Muscle of leg (tissue), 11 donors: Measurements from ENCODE around the gene MAP3K20. TPM values are rescaled to one million over a fixed set of nuclear protein-coding genes. Genes with fewer than 3 reads are reported as not detected.
"Not testable (repeated sequence)": the region's sequence is repeated elsewhere in the genome, so short reads cannot be mapped to it uniquely, and the experiment has no call there.

Experiments used
- DNase-seq: peaks from one replicate; pipeline ENCODE4 v3.0.0; 2013
- H3K27ac ChIP-seq: one replicate; pipeline ENCODE4 v1.5.1; 2013; ENCODE audit warnings: mild to moderate bottlenecking, low read length, control low read depth
- H3K27me3 ChIP-seq: one replicate; pipeline ENCODE4 v1.6.1; 2013; ENCODE audit warnings: low read length; ENCODE audit not compliant: control insufficient read depth, insufficient read depth
- H3K36me3 ChIP-seq: one replicate; pipeline ENCODE4 v1.6.1; 2013; ENCODE audit warnings: low read length; ENCODE audit not compliant: control insufficient read depth, insufficient read depth
- H3K4me1 ChIP-seq: one replicate; pipeline ENCODE4 v1.6.1; 2013; ENCODE audit warnings: low read length; ENCODE audit not compliant: control insufficient read depth, insufficient read depth
- H3K4me3 ChIP-seq: one replicate; pipeline ENCODE4 v1.5.1; 2013; ENCODE audit warnings: low read length, control low read depth
- H3K9me3 ChIP-seq: replicated peaks from 2 replicates; pipeline ENCODE4 v1.6.1; 2013; ENCODE audit warnings: low read depth, low read length; ENCODE audit not compliant: control insufficient read depth
- WGBS: methylation state at CpG from one replicate; pipeline ENCODE4 v1.1.5; 2013; ENCODE audit warnings: missing lambda C conversion rate; ENCODE audit not compliant: insufficient coverage; 5-methylcytosine and 5-hydroxymethylcytosine counted together
- polyA plus RNA-seq, 8 donors: library from polyadenylated mRNA; unstranded; fragments of 120-200 nt; gene quantifications; one replicate each; pipeline versions ENCODE4 v1.2.1 to v1.2.3, GENCODE V29; 2013; ENCODE audit warnings: inconsistent platforms in 1 of 8, low replicate concordance in 1 of 8; ENCODE audit not compliant: insufficient read length in 8 of 8, insufficient read depth in 1 of 8
- total RNA-seq: library from RNA; stranded (reverse); fragments of 120-200 nt; gene quantifications from one replicate; pipeline ENCODE4 v1.2.4, GENCODE V29; 2013

MAP3K20 gene
- total and polyA plus RNA-seq, 9 donors: 50.9 to 105 (median 84.2) TPM

DNA sequence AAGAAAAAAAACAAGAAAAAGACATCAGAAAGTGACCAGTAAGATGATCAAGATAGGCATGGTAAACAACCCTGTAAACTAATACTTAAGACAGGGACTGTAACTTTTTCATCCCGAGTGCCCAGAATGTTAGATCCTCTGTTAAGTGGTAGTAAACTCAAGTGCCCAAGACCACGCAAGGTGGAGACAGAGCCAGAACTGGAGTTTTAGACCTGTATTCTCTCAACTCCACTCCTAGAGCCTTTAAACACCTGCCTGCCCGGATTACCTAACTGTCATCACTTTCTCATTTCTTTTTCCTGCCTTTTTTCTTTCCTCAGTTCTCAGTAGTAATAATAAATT is 203.9 kb downstream of the MAP3K20 start:
- H3K4me3 ChIP-seq: no peak overlapping the region
- WGBS: 40% methylated on average over 2 of the region's 3 CpGs
- DNase-seq: no peak
- no peaks in the 10 kb centered on the region for H3K27me3 ChIP-seq
- no peaks in the 10 kb centered on the region for H3K36me3 ChIP-seq
- H3K4me1 ChIP-seq: no peaks in the 10 kb centered on the region
- H3K9me3 ChIP-seq: no peaks in the 10 kb centered on the region
- H3K27ac ChIP-seq: no peak overlapping the region

- WGBS: 97% methylated on average over 6 of the region's 11 CpGs
- Histone ChIP-seq H3K9me3 (no peaks in the 10 kb centered on the region), H3K27me3 (no peaks in the 10 kb centered on the region), H3K4me1 (no peaks in the 10 kb centered on the region), H3K4me3 (no peak overlapping the region), H3K36me3 (no peaks in the 10 kb centered on the region), H3K27ac (no peak overlapping the region)
- DNase-seq: no peak
These were observed 205.2 kb downstream of the MAP3K20 start for GRCh38 chr2:173280853-173281252.

GRCh38 chr2:173281898-173282297 is 206.3 kb downstream of the MAP3K20 start:
- H3K36me3 ChIP-seq, H3K4me1 ChIP-seq, H3K27ac ChIP-seq, H3K27me3 ChIP-seq, DNase-seq, H3K9me3 ChIP-seq, H3K4me3 ChIP-seq: not testable (repeated sequence)
- 83% methylated on average over 1 of the region's 8 CpGs for WGBS

DNA sequence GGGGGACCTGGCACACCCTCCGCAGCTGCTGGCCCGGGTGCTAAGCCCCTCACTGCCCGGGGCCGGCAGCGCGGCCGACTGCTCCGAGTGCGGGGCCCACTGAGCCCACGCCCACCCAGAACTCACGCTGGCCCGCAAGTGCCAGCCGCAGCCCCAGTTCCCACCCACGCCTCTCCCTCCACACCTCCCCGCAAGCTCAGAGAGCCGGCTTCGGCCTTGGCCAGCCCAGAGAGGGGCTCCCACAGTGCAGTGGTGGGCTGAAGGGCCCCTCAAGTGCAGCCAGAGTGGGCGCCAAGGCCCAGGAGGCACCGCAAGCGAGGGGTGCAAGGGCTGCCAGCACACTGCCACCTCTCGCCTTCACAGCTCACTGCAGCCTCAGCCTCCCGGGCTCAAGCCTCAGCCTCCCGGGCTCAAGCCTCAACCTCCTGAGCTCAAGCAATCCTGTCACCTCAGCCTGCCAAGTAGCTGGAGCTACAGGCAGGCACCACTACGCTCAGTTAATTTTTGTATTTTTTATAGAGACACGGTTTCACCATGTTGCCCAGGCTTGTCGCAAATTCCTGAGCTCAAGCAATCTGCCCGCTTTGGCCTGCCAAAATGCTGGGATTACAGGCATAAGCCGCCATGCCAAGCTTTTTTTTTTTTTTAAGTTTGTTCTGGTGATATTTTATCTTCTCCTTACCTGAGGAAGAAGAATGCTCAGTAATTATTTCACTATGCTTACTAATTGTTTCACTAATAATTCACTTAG is 207.3 kb downstream of the MAP3K20 start:
- DNase-seq: no peak
- no peak overlapping the region for H3K27ac ChIP-seq
- 95% methylated on average over 24 of the region's 28 CpGs for WGBS
- H3K36me3 ChIP-seq: no peaks in the 10 kb centered on the region
- H3K4me1 ChIP-seq: no peaks in the 10 kb centered on the region
- H3K27me3 ChIP-seq: no peaks in the 10 kb centered on the region
- no peaks in the 10 kb centered on the region for H3K9me3 ChIP-seq
- no peak overlapping the region for H3K4me3 ChIP-seq

- Histone ChIP-seq H3K36me3 (no peaks in the 10 kb centered on the region), H3K27me3 (no peaks in the 10 kb centered on the region), H3K27ac (no peak overlapping the region), H3K9me3 (no peaks in the 10 kb centered on the region), H3K4me3 (no peak overlapping the region), H3K4me1 (no peaks in the 10 kb centered on the region)
- 93% methylated on average over 2 of the region's 7 CpGs for WGBS
- no peak for DNase-seq
These were observed 210.6 kb downstream of the MAP3K20 start for GRCh38 chr2:173286153-173286809.

GRCh38 chr2:173287594-173287993 is 211.9 kb downstream of the MAP3K20 start:
- H3K4me3 ChIP-seq: no peak overlapping the region
- H3K9me3 ChIP-seq: no peaks in the 10 kb centered on the region
- H3K4me1 ChIP-seq: no peaks in the 10 kb centered on the region
- DNase-seq: no peak
- no peaks in the 10 kb centered on the region for H3K36me3 ChIP-seq
- WGBS: 72% methylated on average over 2 of the region's 2 CpGs
- H3K27me3 ChIP-seq: no peaks in the 10 kb centered on the region
- no peak overlapping the region for H3K27ac ChIP-seq

- DNase-seq: no peak
- H3K36me3 ChIP-seq: no peaks in the 10 kb centered on the region
- H3K4me1 ChIP-seq: no peaks in the 10 kb centered on the region
- no peak overlapping the region for H3K27ac ChIP-seq
- no peaks in the 10 kb centered on the region for H3K27me3 ChIP-seq
- WGBS: no CpG with 5 or more reads among the region's 3 CpGs
- no peak overlapping the region for H3K4me3 ChIP-seq
- no peaks in the 10 kb centered on the region for H3K9me3 ChIP-seq
These were observed 212.9 kb downstream of the MAP3K20 start for GRCh38 chr2:173288561-173288960.

DNA sequence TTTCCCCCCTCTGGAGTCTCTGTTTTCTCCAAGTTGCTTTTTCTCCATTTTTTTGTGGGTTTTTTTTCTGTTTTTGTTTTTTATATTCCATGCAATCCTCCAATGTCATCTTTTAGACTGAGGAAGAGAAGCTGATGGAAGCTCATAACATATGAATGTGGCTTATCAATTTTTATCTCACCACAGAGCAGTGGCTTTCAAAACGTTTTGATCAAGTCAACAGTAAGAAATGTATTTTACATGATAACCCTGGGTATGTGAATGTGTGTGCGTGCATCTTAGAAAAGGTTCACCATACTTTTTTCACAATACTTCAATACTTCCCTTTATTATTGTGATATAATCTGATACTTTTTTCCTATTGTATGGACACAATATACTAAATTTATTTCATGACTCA is 214.4 kb downstream of the MAP3K20 start:
- Histone ChIP-seq H3K4me3 (no peak overlapping the region), H3K27ac (no peak overlapping the region), H3K9me3 (peaks cover 2% of the 10 kb centered on the region), H3K27me3 (no peaks in the 10 kb centered on the region), H3K4me1 (no peaks in the 10 kb centered on the region), H3K36me3 (no peaks in the 10 kb centered on the region)
- no CpG with 5 or more reads among the region's 2 CpGs for WGBS
- no peak for DNase-seq

DNA sequence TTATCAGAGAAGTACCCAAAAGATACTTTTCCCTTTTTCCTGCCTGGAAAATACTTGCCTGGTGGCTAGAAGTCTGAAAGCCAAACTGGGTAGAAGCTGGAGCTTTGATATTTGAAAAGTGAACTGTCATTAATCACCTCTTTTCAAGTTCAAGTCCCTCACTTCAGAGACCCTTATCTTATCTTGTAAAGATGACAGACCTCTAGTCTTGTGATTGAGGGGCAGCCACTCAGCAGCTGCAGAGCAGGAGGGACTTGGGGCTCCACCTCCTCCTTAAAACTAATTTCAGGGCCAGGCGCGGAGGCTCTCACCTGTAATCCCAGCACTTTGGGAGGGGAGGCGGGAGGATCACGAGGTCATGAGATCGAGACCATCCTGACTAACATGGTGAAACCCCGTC is 214.9 kb downstream of the MAP3K20 start:
- H3K4me1 ChIP-seq: no peaks in the 10 kb centered on the region
- 90% methylated on average over 2 of the region's 6 CpGs for WGBS
- peaks cover 2% of the 10 kb centered on the region for H3K9me3 ChIP-seq

DNA sequence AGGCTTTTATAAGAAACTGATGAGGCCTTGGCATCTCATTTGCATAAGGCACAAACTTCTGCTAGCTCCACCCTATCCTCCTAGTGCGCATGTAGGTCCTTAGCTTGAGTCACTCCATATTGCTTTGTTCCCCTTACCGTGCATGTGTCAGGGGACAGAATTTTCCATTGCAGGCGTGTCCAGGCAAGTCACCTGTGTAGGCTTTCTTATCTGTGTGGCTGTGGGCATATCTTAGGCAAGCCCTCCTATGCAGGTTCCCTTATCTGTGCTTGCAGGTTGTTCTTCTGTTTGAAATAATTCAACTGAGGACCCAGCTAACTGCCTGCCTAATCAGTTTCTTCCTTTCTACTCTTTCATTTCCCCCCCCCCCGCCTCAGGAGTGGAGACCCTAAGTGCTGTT is 215.8 kb downstream of the MAP3K20 start:
- H3K9me3 ChIP-seq: peaks cover 2% of the 10 kb centered on the region

More for the DNA sequence above, 214.9 kb downstream of the MAP3K20 start:
- H3K27ac ChIP-seq: no peak overlapping the region
- no peaks in the 10 kb centered on the region for H3K36me3 ChIP-seq
- no peak for DNase-seq
- H3K4me3 ChIP-seq: no peak overlapping the region
- no peaks in the 10 kb centered on the region for H3K27me3 ChIP-seq

More for the DNA sequence above, 215.8 kb downstream of the MAP3K20 start:
- Histone ChIP-seq H3K4me3 (no peak overlapping the region), H3K36me3 (no peaks in the 10 kb centered on the region), H3K4me1 (no peaks in the 10 kb centered on the region), H3K27me3 (no peaks in the 10 kb centered on the region), H3K27ac (no peak overlapping the region)
- WGBS: 100% methylated on average over 1 of the region's 4 CpGs
- DNase-seq: no peak
